GM18498 (cell line): Measurements from ENCODE around the gene PUSL1.

Experiments
- ATAC-seq: cut with Tn5 transposase; IDR thresholded peaks from one replicate; pipeline ENCODE4 v1.9.1; 2021; ENCODE audit warnings: mild to moderate bottlenecking, moderate library complexity; ENCODE audit not compliant: unreplicated experiment

The PUSL1 gene, protein sequence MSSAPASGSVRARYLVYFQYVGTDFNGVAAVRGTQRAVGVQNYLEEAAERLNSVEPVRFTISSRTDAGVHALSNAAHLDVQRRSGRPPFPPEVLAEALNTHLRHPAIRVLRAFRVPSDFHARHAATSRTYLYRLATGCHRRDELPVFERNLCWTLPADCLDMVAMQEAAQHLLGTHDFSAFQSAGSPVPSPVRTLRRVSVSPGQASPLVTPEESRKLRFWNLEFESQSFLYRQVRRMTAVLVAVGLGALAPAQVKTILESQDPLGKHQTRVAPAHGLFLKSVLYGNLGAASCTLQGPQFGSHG

DNA sequence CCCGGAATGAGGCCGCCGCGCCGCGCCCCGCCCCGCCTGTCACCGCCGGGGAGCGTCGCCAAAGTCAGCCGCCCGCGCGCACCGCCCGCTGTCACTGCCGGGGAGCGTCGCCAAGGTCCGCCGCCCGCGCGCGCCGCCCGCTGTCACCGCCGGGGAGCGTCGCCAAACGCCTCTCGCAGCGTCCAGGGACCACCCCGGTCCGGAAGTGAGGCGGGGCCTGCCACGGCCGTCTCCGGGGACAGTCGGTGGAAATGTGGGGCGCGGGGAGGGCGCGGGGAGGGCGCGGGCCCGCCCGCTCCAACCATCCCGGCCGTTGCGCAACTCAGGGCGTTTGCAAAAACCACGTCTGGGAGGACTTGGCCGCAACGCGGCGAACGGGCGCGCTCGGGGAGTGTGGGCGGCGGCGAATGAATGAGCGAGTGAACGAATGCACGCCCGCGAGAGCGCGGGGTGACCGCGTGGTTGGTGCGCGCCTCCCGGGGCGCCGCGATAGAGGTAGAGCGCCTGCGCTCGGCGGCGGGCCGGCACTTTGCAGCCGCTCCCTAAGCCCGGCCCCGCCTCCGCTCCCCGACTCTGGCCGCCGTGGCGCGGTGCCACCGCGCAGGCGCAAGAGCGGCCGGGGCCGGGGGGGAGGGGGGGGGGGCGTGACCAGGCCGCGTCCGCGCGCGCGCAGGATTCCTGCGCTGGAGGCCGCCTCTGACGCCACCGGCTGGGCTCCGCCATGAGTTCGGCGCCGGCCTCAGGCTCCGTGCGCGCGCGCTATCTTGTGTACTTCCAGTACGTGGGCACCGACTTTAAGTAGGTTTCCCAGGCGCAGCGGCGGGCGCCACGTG is at the start of gene PUSL1, which contains the start of gene ACAP3:
Gene PUSL1, plus strand, starts transcription at position 675 of the 833 bp plus-strand sequence. Its CDS starts 47 bp downstream, at position 722.
Gene ACAP3, minus strand, starts transcription at position 8 of the 833 bp plus-strand sequence. CDS start 115 bp downstream, outside the sequence.
- ATAC-seq: peak; percentile 65

DNA sequence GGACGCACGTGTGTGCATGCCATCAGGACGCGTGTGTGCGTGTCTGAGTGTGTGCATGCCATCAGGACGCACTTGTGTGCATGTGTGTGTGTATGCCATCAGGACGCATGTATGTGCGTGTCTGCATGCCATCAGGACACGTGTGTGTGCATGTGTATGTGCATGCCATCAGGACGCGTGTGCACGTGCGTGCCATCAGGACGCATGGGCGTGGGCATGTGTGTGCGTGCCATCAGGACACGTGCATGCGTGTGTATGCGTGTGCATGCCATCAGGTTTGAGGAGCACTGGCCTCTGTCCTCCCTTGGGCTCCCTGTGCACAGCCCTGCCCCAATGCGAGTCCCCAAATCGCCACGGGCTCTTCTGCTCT is 49.3 kb upstream of the PUSL1 start:
- ATAC-seq: no peak

DNA sequence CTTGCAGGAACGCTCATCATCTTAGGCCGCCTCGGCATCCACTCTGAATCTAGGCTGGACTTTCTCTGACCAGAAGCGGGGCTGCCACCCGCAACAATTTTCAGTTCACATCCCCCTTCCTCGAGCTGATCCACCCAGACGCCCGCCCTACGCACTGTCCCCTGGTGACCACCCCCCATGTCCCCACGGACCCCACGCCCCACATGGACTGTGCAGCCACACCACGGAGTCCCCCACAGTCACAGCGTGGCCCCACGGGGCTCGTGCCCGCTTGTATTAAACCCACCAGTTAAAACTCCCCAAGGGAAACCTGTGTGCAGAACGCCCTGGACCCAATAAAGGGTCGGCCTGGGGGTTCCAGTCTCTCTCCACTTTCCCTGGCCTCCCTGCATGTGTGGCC is 48.9 kb upstream of the PUSL1 start:
- ATAC-seq: no peak

DNA sequence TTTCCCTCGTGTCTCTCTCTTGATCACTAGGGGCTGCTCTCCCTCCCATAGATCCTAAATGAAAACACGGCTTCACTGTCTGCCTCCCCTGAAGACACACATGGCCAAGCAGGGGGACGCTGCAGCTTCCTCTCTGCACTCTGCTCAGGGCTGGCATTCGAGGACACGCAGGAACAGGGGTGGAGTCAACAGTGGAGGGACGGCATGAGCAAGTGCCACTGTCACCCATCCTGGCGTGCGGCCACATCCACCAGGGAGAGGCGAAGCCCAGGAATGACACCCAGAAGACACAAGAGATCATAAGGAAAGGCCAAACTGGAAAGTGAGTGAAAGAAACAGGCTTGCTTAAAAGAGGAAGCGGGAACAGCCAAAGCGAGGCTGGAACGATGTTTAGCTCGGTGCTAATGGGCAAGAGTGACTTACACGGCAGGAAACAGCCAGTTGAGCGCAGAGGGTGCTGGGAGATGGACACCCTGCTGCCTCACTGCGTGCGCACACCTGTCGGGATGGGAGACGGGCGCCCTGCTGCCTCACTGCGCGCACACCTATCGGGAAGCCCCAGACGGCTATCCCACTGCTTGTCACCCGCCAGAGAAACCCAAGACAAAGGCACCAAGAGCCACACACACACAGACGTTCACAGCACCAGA is 48.3 kb upstream of the PUSL1 start:
- no peak for ATAC-seq

DNA sequence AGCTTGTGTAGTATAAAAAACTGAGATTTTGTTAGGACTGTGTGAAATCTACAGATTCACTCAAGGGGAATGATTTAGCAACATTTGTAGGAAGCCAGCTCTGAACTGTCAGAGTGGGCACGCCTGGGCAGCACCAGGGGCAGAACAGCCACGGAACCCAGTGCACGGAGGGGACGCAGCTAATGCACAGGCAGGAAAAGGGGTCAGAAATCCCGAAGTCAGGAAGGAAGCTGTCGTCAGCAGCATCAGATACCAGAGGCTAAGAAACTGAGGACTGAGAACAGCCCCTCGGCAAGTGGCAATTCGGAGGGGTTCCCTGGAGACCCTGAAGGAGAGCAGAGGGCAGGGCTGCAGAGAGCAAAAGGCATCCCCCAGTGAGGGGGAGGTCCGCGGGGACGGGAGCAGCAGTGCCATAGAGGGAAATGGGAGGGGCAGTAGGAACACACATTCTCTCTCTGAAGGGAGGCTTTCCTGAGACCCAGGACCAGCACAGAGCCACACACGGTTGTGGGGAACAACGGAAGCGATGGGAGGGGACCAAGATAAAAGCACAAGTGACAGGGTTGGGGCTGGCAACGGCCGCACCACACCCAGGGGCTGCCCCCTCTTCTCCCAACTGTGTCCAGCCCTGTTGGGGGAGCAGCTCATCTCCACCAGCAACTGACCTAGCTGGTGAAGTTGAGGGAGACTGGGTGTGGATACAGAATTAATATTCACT is 47.4 kb upstream of the PUSL1 start:
- ATAC-seq: no peak

DNA sequence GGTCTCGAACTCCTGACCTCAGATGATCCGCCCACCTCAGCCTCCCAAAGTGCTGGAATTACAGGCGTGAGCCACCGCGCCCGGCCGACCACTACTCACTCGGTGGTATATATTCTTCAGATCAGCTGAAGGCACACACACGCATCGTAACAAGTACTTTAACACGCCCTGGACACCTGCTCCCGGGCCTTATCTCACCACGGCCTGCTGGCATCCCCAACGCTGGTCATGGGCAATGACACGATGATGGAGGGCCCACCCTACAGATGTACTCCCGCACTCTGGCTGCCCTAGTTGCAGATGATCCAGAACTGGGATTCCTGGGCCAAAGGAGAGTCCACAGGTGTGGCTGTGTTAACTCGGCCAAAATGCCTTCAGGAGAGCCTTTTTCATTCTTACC is 46.3 kb upstream of the PUSL1 start:
- ATAC-seq: no peak

DNA sequence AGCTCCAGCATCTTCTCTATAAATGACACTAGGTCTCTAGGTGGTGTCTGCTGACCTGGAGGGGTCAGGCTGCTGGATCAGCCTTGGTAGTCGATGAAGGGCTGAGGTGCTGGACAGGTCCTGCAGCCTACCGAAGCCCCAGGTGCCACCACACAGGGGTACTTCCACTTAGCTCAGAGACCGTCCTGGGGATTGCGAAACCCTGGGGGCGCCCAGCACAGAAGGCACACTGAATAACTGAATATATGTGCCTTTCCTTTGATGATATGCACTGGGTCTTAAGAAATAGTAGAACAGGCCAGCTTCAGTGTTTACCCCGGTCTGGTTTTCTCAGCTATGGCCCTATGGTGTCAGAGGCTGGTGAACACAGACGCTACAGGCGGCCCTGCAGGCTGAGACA is 45.6 kb upstream of the PUSL1 start:
- no peak for ATAC-seq

DNA sequence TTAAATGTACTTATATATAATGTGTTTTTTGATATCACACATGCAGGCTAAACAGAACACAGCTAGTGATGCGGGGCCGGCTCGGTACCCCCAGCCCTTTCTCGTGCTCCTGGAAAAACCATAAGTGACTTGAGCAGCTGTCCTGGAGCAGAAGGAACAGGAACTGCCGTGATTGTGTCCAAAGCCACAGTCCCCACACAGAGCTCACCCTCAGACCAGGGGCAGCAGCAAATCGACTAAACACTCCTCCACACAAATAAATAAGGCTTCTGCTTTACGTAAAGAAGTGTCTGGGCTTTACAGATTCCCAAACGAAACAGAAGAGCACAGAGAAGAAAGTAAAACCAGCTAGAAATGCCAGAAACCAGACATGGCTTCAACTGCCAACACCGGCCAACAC is 44.4 kb upstream of the PUSL1 start:
- no peak for ATAC-seq

DNA sequence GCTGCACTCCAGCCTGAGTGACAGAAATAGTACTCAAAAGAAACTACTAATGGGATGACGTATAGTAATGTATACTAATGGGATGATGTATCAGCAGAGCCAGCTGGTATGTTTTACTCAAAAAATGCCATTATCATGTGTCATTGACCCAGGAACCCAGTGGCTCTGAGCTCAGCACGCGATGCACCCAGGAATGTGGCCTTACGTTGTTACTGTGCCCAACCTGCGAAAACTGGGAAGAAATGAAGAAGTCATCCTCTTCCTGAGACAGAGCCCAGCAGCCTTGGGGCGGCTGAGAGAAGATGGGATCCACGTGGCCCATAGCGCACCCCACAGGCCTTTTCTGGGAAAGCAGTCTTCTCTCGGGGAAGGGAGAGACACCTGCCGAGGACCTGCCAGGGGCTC is 43.5 kb upstream of the PUSL1 start:
- no peak for ATAC-seq

DNA sequence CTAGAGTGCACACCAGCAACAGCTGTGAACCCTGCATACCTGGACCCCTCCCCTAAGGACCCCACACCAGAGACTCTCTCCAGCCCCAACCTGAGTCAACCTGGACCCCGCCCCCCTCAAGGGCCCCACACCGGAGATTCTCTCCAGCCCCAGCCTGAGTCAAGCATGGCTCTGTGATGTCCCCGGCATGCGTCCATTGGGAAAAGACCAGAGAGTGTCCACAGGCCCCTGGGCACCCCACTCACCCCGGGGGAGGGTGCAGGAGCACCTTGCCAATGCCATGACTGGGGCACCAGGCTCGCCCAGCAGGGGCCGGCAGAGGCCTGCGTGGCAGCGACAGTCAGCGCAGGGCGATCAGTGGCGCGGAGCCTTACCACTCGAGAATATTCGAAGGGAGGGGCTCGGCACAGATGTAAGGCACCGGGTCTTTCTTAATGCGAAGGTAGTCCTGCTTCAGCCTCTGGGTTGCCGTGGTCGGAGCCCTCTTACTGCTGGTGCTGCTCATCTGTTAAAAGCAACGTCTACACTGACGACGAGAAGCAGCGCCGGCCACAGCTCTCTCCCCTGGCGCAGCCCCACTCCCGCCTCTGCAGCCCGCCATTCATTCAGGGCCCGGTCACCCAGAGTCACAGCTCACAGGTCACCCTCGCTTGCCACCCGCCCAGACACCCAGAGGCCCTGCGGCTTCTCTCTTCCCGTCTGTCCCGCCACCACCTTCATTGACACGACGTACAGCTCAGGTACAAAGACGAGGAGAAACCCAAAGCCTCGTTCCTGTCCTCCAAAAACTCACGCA is 40.7 kb upstream of the PUSL1 start:
- no peak for ATAC-seq

DNA sequence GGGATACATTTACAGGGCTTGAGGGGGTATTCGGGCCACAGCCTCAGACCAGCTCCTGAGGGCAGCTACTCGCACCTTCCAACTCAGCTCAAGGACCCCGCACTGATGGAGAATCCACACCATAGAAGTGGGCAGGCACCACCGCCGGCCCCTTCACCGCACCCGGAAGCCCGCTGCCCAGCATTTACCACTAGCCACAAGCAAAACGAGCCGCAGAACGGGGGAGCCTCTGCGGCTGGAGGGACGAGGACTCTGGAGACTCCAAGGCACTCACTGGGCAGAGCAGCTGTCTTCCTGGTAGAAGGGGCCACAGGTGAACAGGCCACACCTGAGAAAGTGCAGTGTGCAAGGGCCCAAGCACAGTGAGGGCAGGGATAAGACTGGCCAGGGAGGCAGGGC is 40.1 kb upstream of the PUSL1 start:
- no peak for ATAC-seq

DNA sequence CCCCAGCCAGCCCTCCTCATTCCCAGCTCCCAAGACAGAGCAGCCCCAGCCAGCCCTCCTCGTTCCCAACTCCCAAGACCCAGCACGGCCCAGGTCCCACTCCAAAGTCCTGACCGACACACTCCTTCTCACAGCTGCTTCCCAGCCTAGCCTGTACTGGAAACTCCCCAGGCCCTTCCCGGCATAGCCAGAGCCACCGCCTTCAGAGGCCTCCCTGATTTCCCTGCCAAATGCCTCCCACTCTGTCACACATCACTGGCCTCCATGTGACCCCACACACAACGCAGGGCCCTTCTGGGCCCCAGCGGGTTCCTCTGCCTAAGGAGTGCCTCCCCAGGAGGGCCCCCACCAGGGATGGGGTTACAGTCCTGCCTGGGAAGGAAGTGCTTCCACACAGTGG is 37.6 kb upstream of the PUSL1 start:
- ATAC-seq: no peak

DNA sequence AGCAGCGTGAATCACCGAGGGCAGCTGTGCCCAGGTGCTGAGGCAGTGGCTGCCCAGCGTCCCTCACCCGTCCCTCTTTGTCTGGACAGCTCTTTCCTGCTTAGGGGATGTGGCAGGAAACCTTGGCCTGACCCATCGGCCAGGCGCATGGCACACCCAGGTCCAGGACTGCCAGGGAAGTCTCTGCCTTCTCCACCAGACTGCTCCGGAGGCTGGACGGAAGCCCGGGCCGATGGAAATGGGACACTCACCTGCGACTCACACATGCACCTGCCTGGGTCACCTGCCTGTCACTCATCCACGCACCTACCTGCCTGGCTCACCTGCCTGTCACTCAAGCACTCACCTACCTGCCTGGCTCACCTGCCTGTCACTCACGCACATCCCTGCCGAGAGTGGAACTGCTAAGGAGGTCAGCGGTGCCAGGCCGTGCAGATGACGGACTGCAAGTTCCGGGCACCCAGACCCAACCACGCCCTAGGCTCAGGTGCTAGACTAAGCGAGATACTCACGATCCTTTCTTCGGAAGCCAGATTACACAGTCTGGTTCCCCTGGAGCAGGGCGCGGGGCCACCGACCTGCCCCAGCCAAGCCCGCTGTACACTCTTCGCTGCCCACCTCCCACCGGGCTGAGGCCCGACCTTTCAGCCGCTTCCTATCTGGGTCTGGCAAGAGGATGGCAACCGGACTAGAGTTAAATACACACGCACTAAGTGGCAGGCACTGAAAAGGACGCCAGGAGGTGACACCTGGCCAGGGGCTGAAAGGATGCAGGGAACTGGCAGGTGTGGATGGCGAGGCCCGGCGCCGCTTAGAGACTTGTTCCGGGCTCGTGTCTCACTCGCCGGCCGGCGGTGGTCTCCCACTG is 35.8 kb upstream of the PUSL1 start:
- peak; percentile 3 for ATAC-seq

DNA sequence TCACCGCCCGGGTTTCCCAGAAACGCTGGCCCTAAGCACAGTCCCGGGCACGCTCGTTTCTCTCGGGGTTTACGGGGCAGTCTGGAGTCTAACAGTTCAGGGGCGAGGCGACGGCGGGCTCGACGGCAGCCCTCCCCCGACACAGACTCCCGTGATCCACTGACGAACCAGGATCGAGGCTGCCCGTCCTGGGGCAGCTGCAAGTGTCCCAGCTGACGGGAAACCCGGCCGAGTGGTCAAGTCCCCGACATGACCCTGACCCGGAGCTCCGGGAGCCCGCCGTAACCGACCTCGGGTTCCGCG is 35.2 kb upstream of the PUSL1 start:
- ATAC-seq: peak; percentile 18

DNA sequence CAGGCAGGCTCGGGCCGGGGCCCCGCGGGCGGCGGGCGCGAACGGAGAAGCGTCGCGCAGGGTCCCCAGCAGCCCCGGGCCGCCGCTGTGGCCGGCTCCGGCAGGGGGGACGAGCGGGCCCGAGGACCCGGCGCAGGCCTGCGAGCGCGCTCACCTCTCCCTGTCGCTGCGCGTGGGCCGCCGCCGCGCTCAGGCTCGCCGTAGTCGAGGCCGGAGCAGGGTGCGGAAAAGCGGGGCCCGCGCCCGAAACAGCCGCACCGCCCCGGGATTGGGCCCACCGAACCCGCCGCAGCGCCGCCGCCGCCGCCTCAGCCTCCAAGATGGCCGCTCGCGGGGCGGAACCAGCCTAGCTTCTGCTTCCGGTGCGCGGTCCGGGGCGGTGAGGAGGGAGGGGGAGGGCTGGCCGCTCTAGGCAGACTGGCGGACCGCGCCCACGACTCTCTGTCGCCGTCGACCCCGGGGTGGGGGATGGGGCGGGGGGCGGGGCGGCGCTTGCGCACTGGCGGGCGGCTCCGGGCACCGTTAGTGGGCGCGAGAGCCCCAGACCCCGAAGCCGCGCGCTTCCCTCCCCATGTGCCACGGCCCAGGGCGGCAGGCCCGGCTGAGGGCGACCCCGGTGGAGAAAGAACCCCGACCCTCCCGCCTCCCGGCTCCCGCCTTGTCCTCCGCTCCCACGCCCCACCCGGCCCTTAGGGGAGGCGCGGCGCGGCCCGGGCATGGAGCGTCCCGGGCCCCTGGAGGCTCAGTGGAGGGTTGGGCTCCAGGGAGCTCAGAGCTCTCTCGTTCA is 34.7 kb upstream of the PUSL1 start, which contains the start of gene UBE2J2:
Gene UBE2J2, minus strand, starts transcription at position 343 of the 787 bp plus-strand sequence. CDS start 5,862 bp downstream, outside the sequence.
- peak; percentile 89 for ATAC-seq

DNA sequence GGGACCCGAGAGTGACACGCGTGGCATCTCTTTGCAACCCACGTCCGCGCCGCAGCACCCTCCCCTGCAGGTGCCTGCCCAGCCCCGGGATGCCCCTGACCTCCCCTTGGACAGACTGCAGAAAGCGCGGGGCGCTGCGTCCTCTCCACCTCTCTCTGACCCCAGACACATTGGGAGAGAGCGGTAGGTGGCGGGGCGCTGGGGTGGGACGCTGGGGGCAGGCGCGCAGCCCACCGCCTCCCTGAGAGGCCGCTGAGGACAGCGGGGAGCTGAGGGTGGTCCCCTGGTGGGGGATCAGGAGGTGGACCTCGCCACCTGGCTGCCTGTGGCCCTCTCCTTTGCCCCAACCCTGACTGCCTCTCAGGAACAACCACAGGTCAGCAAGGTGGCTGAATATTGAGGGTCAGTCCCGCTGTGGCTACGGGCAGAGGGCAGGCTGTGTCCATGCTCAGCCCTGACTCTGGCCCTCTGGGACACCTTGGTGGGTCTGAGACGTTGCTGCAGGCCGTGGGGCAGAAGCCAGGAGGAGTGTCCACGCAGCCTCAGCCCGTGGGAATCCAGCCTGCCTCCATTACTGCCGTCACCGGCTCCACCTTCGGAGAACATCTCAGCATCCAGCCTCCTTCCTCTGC is 34.0 kb upstream of the PUSL1 start:
- peak; percentile 26 for ATAC-seq

DNA sequence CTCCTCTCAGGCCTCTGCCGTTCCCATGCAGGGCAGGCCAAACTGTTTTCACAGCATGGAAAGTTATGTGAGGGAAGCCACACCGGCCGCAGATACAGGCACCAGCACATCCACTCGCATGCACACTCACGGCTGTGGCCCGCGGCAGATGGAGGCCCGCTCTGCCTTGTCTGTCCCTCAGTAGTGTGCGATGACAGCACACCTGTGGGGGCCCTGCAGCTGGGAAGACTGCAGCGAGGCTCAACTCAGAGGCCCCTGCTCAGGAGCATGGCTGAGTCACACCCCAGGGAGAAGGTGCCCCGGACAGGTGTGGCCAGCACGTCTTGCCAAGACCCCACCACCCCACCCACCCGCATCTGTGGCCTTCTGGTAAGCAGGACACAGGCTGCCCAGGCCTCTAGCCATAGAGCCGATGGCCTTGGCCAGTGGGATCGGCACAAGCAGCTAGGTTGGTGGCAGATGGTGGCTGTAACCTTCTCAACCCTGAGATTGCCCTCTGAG is 33.4 kb upstream of the PUSL1 start:
- no peak for ATAC-seq

DNA sequence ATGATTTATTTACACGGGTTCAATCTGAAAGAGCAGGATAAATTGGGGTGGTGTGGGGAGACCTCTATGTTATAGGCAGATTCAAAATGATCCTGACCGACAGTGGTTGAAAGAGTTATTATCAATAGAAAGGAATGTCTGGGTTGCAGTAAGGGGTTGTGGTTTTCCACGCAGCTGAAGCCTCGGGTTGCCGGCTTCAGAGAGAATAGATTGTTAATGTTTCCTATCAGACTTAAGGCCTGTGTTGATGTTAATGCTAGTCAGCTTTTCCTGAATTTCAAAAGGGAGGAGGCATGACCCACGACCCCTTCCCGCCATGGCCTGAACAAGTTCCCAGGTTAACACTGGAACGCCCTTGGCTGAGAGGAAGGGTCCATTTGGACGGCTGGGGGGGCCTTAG is 32.6 kb upstream of the PUSL1 start:
- ATAC-seq: no peak
